Endothelial cell of umbilical vein (primary cell): ENCODE results near the gene SLC35F5. TPM values are rescaled to one million over a fixed set of nuclear protein-coding genes. Genes with fewer than 3 reads are reported as not detected.

ENCODE experiments used
- BruUV-seq: library from RNA; stranded (reverse); fragments of 400-500 nt; replicated peaks from 2 replicates; lab custom pipeline; 2021; lab: Mats Ljungman, UMichigan
- CTCF ChIA-PET: fragments of 300-600, 350-600 bp; sonication (Branson Sonifier 250); formaldehyde crosslinking; loops from one replicate; lab custom pipeline; 2021; ENCODE audit warnings: antibody characterized with exemption, inconsistent platforms; lab: Charles Lee
- POLR2A ChIA-PET: fragments of 300-600, 350-600 bp; sonication (Branson Sonifier 250); formaldehyde crosslinking; loops from one replicate; lab custom pipeline; 2021; ENCODE audit warnings: antibody characterized with exemption, inconsistent platforms; lab: Charles Lee
- DNase-seq: peaks from one replicate; pipeline ENCODE4 v3.0.0-alpha.2; 2011; ENCODE audit warnings: low read depth, low spot score
- FAIRE-seq: peaks from 2 replicates; lab custom pipeline; 2011; peaks lifted over from hg19 to GRCh38; lab: Jason Lieb, UNC
- H2AFZ ChIP-seq: 2 replicates; pipeline ENCODE4 v1.6.0; 2012; ENCODE audit warnings: low read depth, low read length, control low read depth, inconsistent platforms
- H3K27ac ChIP-seq: 2 replicates; pipeline ENCODE4 v1.5.1; 2011; ENCODE audit warnings: low read depth, mild to moderate bottlenecking, control low read depth, low read length, moderate library complexity; ENCODE audit not compliant: insufficient read depth
- H3K27me3 ChIP-seq, 2 experiments: 2 replicates each; pipeline versions ENCODE4 v1.6.0 to v1.6.1; 2011; ENCODE audit warnings: low read length in 2 of 2, mixed read lengths in 1 of 2; ENCODE audit not compliant: control insufficient read depth in 2 of 2, insufficient read depth in 2 of 2
- H3K36me3 ChIP-seq, 2 experiments: 2 replicates in 1 of 2; 3 replicates in 1 of 2; pipeline ENCODE4 v1.5.1; 2011; ENCODE audit warnings: low read length in 2 of 2, mild to moderate bottlenecking in 1 of 2, moderate library complexity in 1 of 2; ENCODE audit not compliant: control insufficient read depth in 2 of 2, insufficient read depth in 2 of 2; ENCODE audit errors: extremely low read depth in 1 of 2
- H3K4me1 ChIP-seq: 3 replicates; pipeline ENCODE4 v1.5.1; 2011; ENCODE audit warnings: mild to moderate bottlenecking, low read length; ENCODE audit not compliant: control insufficient read depth, insufficient read depth; ENCODE audit errors: extremely low read depth
- H3K4me2 ChIP-seq: 2 replicates; pipeline ENCODE4 v1.6.1; 2011; ENCODE audit warnings: low read length, control low read depth, mixed read lengths; ENCODE audit not compliant: insufficient read depth
- H3K4me3 ChIP-seq, 3 experiments: fragments of 200-600 bp in 1 of 3; sonication (generic), shearing (Covaris generic) in 1 of 3; replicated peaks in 1 of 3; 2 replicates each; pipeline ENCODE4 v1.5.1; 2011 to 2016; ENCODE audit warnings: control low read depth in 3 of 3, low read length in 3 of 3, mild to moderate bottlenecking in 2 of 3, inconsistent platforms in 1 of 3, low read depth in 1 of 3, moderate library complexity in 1 of 3; ENCODE audit not compliant: insufficient read depth in 1 of 3
- H3K79me2 ChIP-seq: 2 replicates; pipeline ENCODE4 v1.6.0; 2012; ENCODE audit warnings: low read length, inconsistent platforms; ENCODE audit not compliant: control insufficient read depth, insufficient read depth
- H3K9ac ChIP-seq: replicated peaks from 2 replicates; pipeline ENCODE3; 2011; ENCODE audit warnings: low read length, control low read depth; ENCODE audit not compliant: insufficient read depth; ENCODE audit errors: extremely low read depth
- H3K9me1 ChIP-seq: replicated peaks from 3 replicates; pipeline ENCODE4 v1.6.0; 2011; ENCODE audit warnings: mild to moderate bottlenecking, low read length; ENCODE audit not compliant: control insufficient read depth, insufficient read depth; ENCODE audit errors: extremely low read depth
- H3K9me3 ChIP-seq: replicated peaks from 2 replicates; pipeline ENCODE4 v1.5.1; 2012; ENCODE audit warnings: low read length, inconsistent platforms; ENCODE audit not compliant: control insufficient read depth, insufficient read depth
- H4K20me1 ChIP-seq: replicated peaks from 2 replicates; pipeline ENCODE3; 2011; ENCODE audit warnings: mild to moderate bottlenecking, low read length; ENCODE audit not compliant: control insufficient read depth, insufficient read depth; ENCODE audit errors: extremely low read depth
- CTCF ChIP-seq, 2 donors: IDR thresholded peaks; 1 replicate in 1 of 2; 2 replicates in 1 of 2; pipeline ENCODE4 v1.5.1; 2011; ENCODE audit warnings: low read length in 2 of 2, mild to moderate bottlenecking in 2 of 2, moderate library complexity in 2 of 2, control low read depth in 1 of 2, inconsistent platforms in 1 of 2, low read depth in 1 of 2; ENCODE audit not compliant: insufficient read depth in 1 of 2; ENCODE audit errors: extremely low read depth in 1 of 2
- EZH2 ChIP-seq: IDR thresholded peaks from 2 replicates; pipeline ENCODE4 v1.6.1; 2012; ENCODE audit warnings: borderline replicate concordance, low read depth, mild to moderate bottlenecking, moderate library complexity, low read length, inconsistent platforms; ENCODE audit not compliant: severe bottlenecking
- FOS ChIP-seq: IDR thresholded peaks from 2 replicates; pipeline ENCODE4 v1.6.1; 2011; ENCODE audit warnings: mild to moderate bottlenecking, low read length, moderate library complexity, borderline replicate concordance; ENCODE audit not compliant: insufficient read depth
- GATA2 ChIP-seq: IDR thresholded peaks from 2 replicates; pipeline ENCODE4 v1.7.0; 2011; ENCODE audit warnings: low read depth, mild to moderate bottlenecking, moderate library complexity, mixed read lengths, low read length; ENCODE audit not compliant: insufficient read length, insufficient read depth
- JUN ChIP-seq: IDR thresholded peaks from 2 replicates; pipeline ENCODE4 v1.6.1; 2011; ENCODE audit warnings: borderline replicate concordance, low read depth; ENCODE audit not compliant: insufficient read length, insufficient read depth
- MAX ChIP-seq: IDR thresholded peaks from 2 replicates; pipeline ENCODE4 v1.6.1; 2011; ENCODE audit not compliant: insufficient read depth, insufficient read length
- MYC ChIP-seq: IDR thresholded peaks from one replicate; pipeline ENCODE4 v1.6.1; 2011; ENCODE audit warnings: mild to moderate bottlenecking, low read depth, low read length
- POLR2A ChIP-seq: IDR thresholded peaks from 2 replicates; pipeline ENCODE4 v1.6.1; 2012; ENCODE audit warnings: low read depth, mild to moderate bottlenecking, control low read depth, low read length
- POLR2AphosphoS5 ChIP-seq: IDR thresholded peaks from 2 replicates; pipeline ENCODE4 v1.6.1; 2012; ENCODE audit warnings: low read depth, mild to moderate bottlenecking, control low read depth, low read length, moderate library complexity; ENCODE audit not compliant: insufficient read depth
- dilution Hi-C: fragments of 300-500 bp; cut with MboI; formaldehyde crosslinking; loops from one replicate; pipeline ENCODE4 v1.15.0; 2019; ENCODE audit warnings: low sequenced_read_pairs; ENCODE audit not compliant: extremely low pct_ligation_motif_present
- intact Hi-C: fragments of 100-400 bp; cut with micrococcal nuclease; formaldehyde crosslinking; loops from one replicate; pipeline ENCODE4 v1.10.0; 2022
- polyA plus RNA-seq, 4 experiments: library from polyadenylated mRNA; depleted of rRNA in 3 of 4; stranded (reverse) in 3 of 4; unstranded in 1 of 4; fragments of >200 nt; gene quantifications; 2 replicates each; pipeline versions ENCODE4 v1.2.1 to v1.2.3, GENCODE V29; 2011 to 2012; ENCODE audit warnings: missing spikeins in 1 of 4
- total RNA-seq: library from RNA; stranded (reverse); gene quantifications from 2 replicates; pipeline ENCODE4 v1.2.3, GENCODE V29; 2021

Gene SLC35F5
- total and polyA plus RNA-seq, 2 donors (not counting 3 experiments of a cell fraction or from before 2014, with no cell fraction given), result 22.4 to 51.1 TPM

DNA sequence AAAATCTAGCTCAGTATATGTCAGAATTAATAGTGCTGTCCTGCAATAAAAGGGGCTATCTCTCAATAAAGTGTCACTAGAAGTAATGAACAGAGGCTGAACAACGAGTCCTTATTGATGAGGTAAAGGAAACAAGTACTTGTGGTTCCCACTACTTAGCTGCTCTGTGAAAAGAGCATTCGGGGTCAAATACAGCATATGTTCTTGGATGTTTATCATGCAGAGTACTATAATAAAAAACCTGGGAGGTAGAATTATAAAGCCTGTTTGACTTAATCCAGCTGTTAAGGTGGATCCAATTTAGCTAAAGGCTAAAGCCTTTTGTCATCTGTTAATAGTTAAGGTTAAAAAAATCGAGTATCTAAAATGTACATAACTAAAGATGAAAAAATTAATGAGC is 32.4 kb downstream of the SLC35F5 start:
- Histone ChIP-seq H3K4me3 (no peak overlapping the region), H3K9me1 (no peaks in the 10 kb centered on the region), H3K9me3 (no peaks in the 10 kb centered on the region), H3K79me2 (no peaks in the 10 kb centered on the region), H3K27me3 (no peaks in the 10 kb centered on the region), H3K4me1 (no peaks in the 10 kb centered on the region), H2AFZ (no peak overlapping the region), H4K20me1 (peaks cover 2% of the 10 kb centered on the region), H3K4me2 (no peak overlapping the region), H3K9ac (no peak overlapping the region), H3K36me3 (peaks cover 6% of the 10 kb centered on the region in 2 experiments), H3K27ac (no peak overlapping the region)
- BruUV-seq, result no TSS peak
- FAIRE-seq, result no peak
- intact Hi-C loops, result no loop called here
- ChIA-PET POLR2A (no interaction called here), CTCF (interaction anchor here (1.0 to 1.9 kb wide), 3 partner anchors 10 to 22 kb away, joined by 3 to 7 read pairs (median 4); no protein-coding TSS in a partner anchor)
- TF ChIP-seq POLR2A (no peak), CTCF (IDR thresholded peaks at IDR 0.05; ENCODE audit: extremely low read depth in 1 of 2, insufficient read depth in 1 of 2, low read depth in 1 of 2, low read length in 2 of 2) (no peak), POLR2AphosphoS5 (no peak), EZH2 (no peak), GATA2 (no peak), JUN (no peak), MAX (no peak), MYC (no peak), FOS (no peak)
- no peak for DNase-seq
- dilution Hi-C loops, result no loop called here
